Neural progenitor cell (in vitro differentiated cells): ENCODE measurements around the gene STIM1. TPM values are rescaled to one million over a fixed set of nuclear protein-coding genes. Genes with fewer than 3 reads are reported as not detected.

Experiments
- DNase-seq: peaks from one replicate; pipeline ENCODE4 v3.0.0-alpha.2; 2016; ENCODE audit warnings: low spot score
- H2AFZ ChIP-seq: fragments of 200-600 bp; sonication (generic); replicated peaks from 2 replicates; pipeline ENCODE4 v1.6.1; 2016; ENCODE audit warnings: antibody characterized with exemption
- H3F3A ChIP-seq: fragments of 200-600 bp; sonication (generic); 2 replicates; pipeline ENCODE4 v1.6.1; 2016; ENCODE audit warnings: antibody characterized with exemption, low read depth
- H3K27ac ChIP-seq: fragments of 200-600 bp; sonication (generic); 2 replicates; pipeline ENCODE4 v1.5.1; 2016; ENCODE audit warnings: mild to moderate bottlenecking
- H3K27me3 ChIP-seq: fragments of 200-600 bp; sonication (generic); 2 replicates; pipeline ENCODE4 v1.6.1; 2016; ENCODE audit warnings: mild to moderate bottlenecking, moderate library complexity
- H3K36me3 ChIP-seq: fragments of 200-600 bp; sonication (generic); 2 replicates; pipeline ENCODE4 v1.5.1; 2016
- H3K4me1 ChIP-seq: fragments of 200-600 bp; sonication (generic); 2 replicates; pipeline ENCODE4 v1.6.1; 2016; ENCODE audit warnings: mixed run types
- H3K4me2 ChIP-seq: fragments of 200-600 bp; sonication (generic); 2 replicates; pipeline ENCODE4 v1.6.1; 2016
- H3K4me3 ChIP-seq: fragments of 200-600 bp; sonication (generic); 2 replicates; pipeline ENCODE4 v1.5.1; 2016
- H3K79me2 ChIP-seq: fragments of 200-600 bp; sonication (generic); 2 replicates; pipeline ENCODE4 v1.6.1; 2016; ENCODE audit warnings: low read depth
- H3K9ac ChIP-seq: fragments of 200-600 bp; sonication (generic); 2 replicates; pipeline ENCODE4 v1.6.1; 2016
- H3K9me3 ChIP-seq: fragments of 200-600 bp; sonication (generic); 2 replicates; pipeline ENCODE4 v1.5.1; 2016; ENCODE audit warnings: low read depth
- H4K20me1 ChIP-seq: fragments of 200-600 bp; sonication (generic); 2 replicates; pipeline ENCODE4 v1.6.1; 2016; ENCODE audit warnings: low read depth
- H3K27ac Mint-ChIP-seq: 3 replicates; pipeline ENCODE4 v1.8.0; 2021; ENCODE audit warnings: mixed read lengths
- H3K27me3 Mint-ChIP-seq: 2 replicates; pipeline ENCODE4 v1.8.0; 2022; ENCODE audit warnings: low read depth, mild to moderate bottlenecking, inconsistent platforms, moderate library complexity, mixed read lengths; ENCODE audit not compliant: insufficient read depth
- H3K36me3 Mint-ChIP-seq: 3 replicates; pipeline ENCODE4 v1.8.0; 2021; ENCODE audit warnings: mixed read lengths
- H3K4me1 Mint-ChIP-seq: 3 replicates; pipeline ENCODE4 v1.8.0; 2021; ENCODE audit warnings: mixed read lengths
- H3K4me3 Mint-ChIP-seq: 3 replicates; pipeline ENCODE4 v1.8.0; 2021; ENCODE audit warnings: mild to moderate bottlenecking, moderate library complexity, mixed read lengths
- H3K9me3 Mint-ChIP-seq: 3 replicates; pipeline ENCODE4 v1.8.0; 2020; ENCODE audit warnings: mixed read lengths
- CTCF ChIP-seq: fragments of 200-600 bp; sonication (generic); IDR thresholded peaks from 2 replicates; pipeline ENCODE4 v1.5.1; 2017; ENCODE audit warnings: antibody characterized with exemption, mild to moderate bottlenecking
- EZH2 ChIP-seq: fragments of 200-600 bp; sonication (generic); IDR thresholded peaks from 2 replicates; pipeline ENCODE4 v1.6.1; 2017; ENCODE audit warnings: antibody characterized with exemption, mild to moderate bottlenecking, moderate library complexity
- EZH2phosphoT487 ChIP-seq: fragments of 200-600 bp; sonication (generic); IDR thresholded peaks from 2 replicates; pipeline ENCODE4 v1.6.1; 2017; ENCODE audit warnings: antibody characterized with exemption
- total RNA-seq: library from RNA; depleted of rRNA; stranded (reverse); fragments of >200 nt; gene quantifications from 2 replicates; pipeline ENCODE4 v1.2.3, GENCODE V29; 2015; ENCODE audit warnings: low replicate concordance

Gene STIM1
- total RNA-seq, 1 donor from 2014 or later: 18.9 TPM

DNA sequence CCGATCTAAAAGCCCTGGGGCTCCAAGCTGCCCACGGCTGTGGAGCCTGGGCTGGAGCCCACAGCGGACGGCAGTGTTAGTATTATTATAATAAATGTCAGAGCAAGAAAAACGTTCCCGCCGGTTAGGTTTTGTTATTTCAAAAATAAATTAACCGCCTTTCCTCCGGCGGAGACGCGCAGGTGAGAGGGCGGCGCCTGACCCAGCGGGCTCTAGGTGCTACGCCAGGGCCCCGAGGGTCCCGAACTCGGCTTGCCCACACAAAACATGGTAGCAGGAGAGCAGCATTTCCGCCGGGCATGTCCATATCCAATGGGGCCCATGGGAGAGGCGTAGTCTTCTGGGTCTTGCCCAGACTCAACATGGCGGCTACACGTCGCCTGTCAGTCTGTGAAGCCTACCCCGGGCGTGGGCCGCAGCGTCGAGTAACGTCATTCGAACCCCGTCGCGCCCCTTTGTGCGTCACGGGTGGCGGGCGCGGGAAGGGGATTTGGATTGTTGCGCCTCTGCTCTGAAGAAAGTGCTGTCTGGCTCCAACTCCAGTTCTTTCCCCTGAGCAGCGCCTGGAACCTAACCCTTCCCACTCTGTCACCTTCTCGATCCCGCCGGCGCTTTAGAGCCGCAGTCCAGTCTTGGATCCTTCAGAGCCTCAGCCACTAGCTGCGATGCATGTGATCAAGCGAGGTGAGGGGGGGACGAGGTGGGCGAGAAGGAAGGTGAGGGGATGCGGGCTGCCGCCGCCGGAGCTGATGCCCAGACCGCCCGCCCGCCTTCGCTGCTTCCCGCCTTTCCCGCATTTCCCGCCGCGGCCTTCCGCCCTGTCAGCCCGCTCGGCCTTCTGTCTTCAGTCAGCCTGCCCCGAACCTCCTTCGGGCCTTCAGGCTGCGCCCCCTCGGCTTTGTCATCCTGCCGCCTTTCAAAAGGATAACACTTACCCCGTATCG lies 239.2 kb downstream of the STIM1 start, which contains the start of gene RRM1:
Gene RRM1 (plus strand): TSS at position 452 of the 944 bp plus-strand sequence. CDS start 214 bp downstream, at position 666.
- peak within 1 kb of the TSS; percentile 92 for H3K4me2 ChIP-seq
- H3K36me3 ChIP-seq: no peaks in the 10 kb centered on the region
- peaks cover 5% of the 10 kb centered on the region for H3K27me3 Mint-ChIP-seq
- no peaks in the 10 kb centered on the region for H3K27me3 ChIP-seq
- peak within 1 kb of the TSS; percentile 87 for H3K9ac ChIP-seq
- TF ChIP-seq EZH2phosphoT487 (no peak), EZH2 (no peak), CTCF (no peak)
- H2AFZ ChIP-seq: peak within 1 kb of the TSS; percentile 96
- H3K4me1 ChIP-seq: peaks cover 33% of the 10 kb centered on the region
- no peaks in the 10 kb centered on the region for H3K9me3 ChIP-seq
- peak within 1 kb of the TSS; percentile 88 for H3K4me3 ChIP-seq
- H3K36me3 Mint-ChIP-seq: peaks cover 11% of the 10 kb centered on the region
- peak within 1 kb of the TSS; percentile 89 for H3K27ac ChIP-seq
- H3K4me1 Mint-ChIP-seq: peaks cover 37% of the 10 kb centered on the region
- H4K20me1 ChIP-seq: peaks cover 18% of the 10 kb centered on the region
- no peaks in the 10 kb centered on the region for H3K9me3 Mint-ChIP-seq
- peak within 1 kb of the TSS; percentile 97 for H3K4me3 Mint-ChIP-seq
- peak; percentile 96 for DNase-seq
- peak within 1 kb of the TSS; percentile 96 for H3K27ac Mint-ChIP-seq
- peaks cover 14% of the 10 kb centered on the region for H3F3A ChIP-seq
- H3K79me2 ChIP-seq: peaks cover 47% of the 10 kb centered on the region

- H3K36me3 ChIP-seq: no peaks in the 10 kb centered on the region
- no peaks in the 10 kb centered on the region for H3K9me3 Mint-ChIP-seq
These were observed 240.2 kb downstream of the STIM1 start for GRCh38 chr11:4095509-4096230.

More at GRCh38 chr11:4095509-4096230, 240.2 kb downstream of the STIM1 start:
- peaks cover 5% of the 10 kb centered on the region for H3K27me3 Mint-ChIP-seq
- peak overlapping the region; percentile 88 for H3K4me3 ChIP-seq
- peaks cover 14% of the 10 kb centered on the region for H3F3A ChIP-seq
- peaks cover 27% of the 10 kb centered on the region for H4K20me1 ChIP-seq
- H3K9me3 ChIP-seq: no peaks in the 10 kb centered on the region
- peaks cover 33% of the 10 kb centered on the region for H3K4me1 ChIP-seq
- H2AFZ ChIP-seq: no peak overlapping the region
- H3K36me3 Mint-ChIP-seq: peaks cover 12% of the 10 kb centered on the region
- no peaks in the 10 kb centered on the region for H3K27me3 ChIP-seq
- H3K27ac Mint-ChIP-seq: peak overlapping the region; percentile 96
- H3K4me3 Mint-ChIP-seq: peak overlapping the region; percentile 97
- peaks cover 37% of the 10 kb centered on the region for H3K4me1 Mint-ChIP-seq
- no peak for TF ChIP-seq CTCF
- peaks cover 57% of the 10 kb centered on the region for H3K79me2 ChIP-seq
- H3K27ac ChIP-seq: no peak overlapping the region
- peak overlapping the region; percentile 92 for H3K4me2 ChIP-seq
- H3K9ac ChIP-seq: peak overlapping the region; percentile 87
- DNase-seq: no peak
